DOHH2 (cell line): ENCODE data around the gene H2AZ2.
"Not testable (repeated sequence)": the region's sequence is repeated elsewhere in the genome, so short reads cannot be mapped to it uniquely, and the experiment has no call there.

Experiments used
- H3F3A ChIP-seq: fragments of 200-600 bp; sonication (generic), shearing (Covaris generic); 2 replicates; pipeline ENCODE4 v1.6.0; 2016; ENCODE audit warnings: antibody characterized with exemption, mild to moderate bottlenecking; ENCODE audit not compliant: control insufficient read depth, insufficient read depth
- H3K27ac ChIP-seq: fragments of 200-600 bp; sonication (generic); 2 replicates; pipeline ENCODE4 v1.5.1; 2014; ENCODE audit warnings: low read depth, mild to moderate bottlenecking, low read length, moderate library complexity
- H3K27me3 ChIP-seq: fragments of 200-600 bp; sonication (generic); 2 replicates; pipeline ENCODE4 v1.6.1; 2014; ENCODE audit warnings: mild to moderate bottlenecking, low read length, mixed read lengths; ENCODE audit not compliant: control insufficient read depth
- H3K36me3 ChIP-seq: fragments of 200-600 bp; sonication (generic); 2 replicates; pipeline ENCODE4 v1.6.1; 2014; ENCODE audit warnings: mild to moderate bottlenecking, low read length, moderate library complexity, mixed read lengths; ENCODE audit not compliant: control insufficient read depth
- H3K4me1 ChIP-seq: fragments of 200-600 bp; sonication (generic); 2 replicates; pipeline ENCODE4 v1.6.1; 2014; ENCODE audit warnings: mild to moderate bottlenecking, low read length, mixed read lengths; ENCODE audit not compliant: control insufficient read depth
- H3K4me2 ChIP-seq: fragments of 200-600 bp; sonication (generic); 2 replicates; pipeline ENCODE4 v1.6.0; 2014; ENCODE audit warnings: mild to moderate bottlenecking, low read length, moderate library complexity
- H3K4me3 ChIP-seq: fragments of 200-600 bp; sonication (generic); 2 replicates; pipeline ENCODE4 v1.5.1; 2014; ENCODE audit warnings: mild to moderate bottlenecking, low read length, mixed read lengths
- H3K79me2 ChIP-seq: fragments of 200-600 bp; sonication (generic); 2 replicates; pipeline ENCODE4 v1.6.1; 2014; ENCODE audit warnings: mild to moderate bottlenecking, low read length, mixed read lengths; ENCODE audit not compliant: control insufficient read depth
- H3K9me2 ChIP-seq: fragments of 200-600 bp; sonication (generic); replicated peaks from 2 replicates; pipeline ENCODE4 v1.6.1; 2014; ENCODE audit warnings: mild to moderate bottlenecking, low read length, mixed read lengths; ENCODE audit not compliant: control insufficient read depth
- H3K9me3 ChIP-seq: fragments of 200-600 bp; sonication (generic); 2 replicates; pipeline ENCODE4 v1.6.1; 2014; ENCODE audit warnings: antibody characterized with exemption, low read length, mixed read lengths; ENCODE audit not compliant: control insufficient read depth, insufficient read depth
- H4K20me1 ChIP-seq: fragments of 200-600 bp; sonication (generic); 2 replicates; pipeline ENCODE4 v1.6.0; 2014; ENCODE audit warnings: low read depth, mild to moderate bottlenecking, antibody characterized with exemption, low read length, moderate library complexity; ENCODE audit not compliant: control insufficient read depth, insufficient read depth
- EZH2phosphoT487 ChIP-seq: fragments of 200-600 bp; sonication (generic); IDR thresholded peaks from 2 replicates; pipeline ENCODE4 v1.6.1; 2017; ENCODE audit warnings: borderline replicate concordance, mild to moderate bottlenecking, antibody characterized with exemption, low read length, moderate library complexity, mixed read lengths
- TF ChIP-seq, protein P1 (sequence below): fragments of 200-600 bp; sonication (generic); IDR thresholded peaks from one replicate; pipeline ENCODE4 v1.5.1; 2014; ENCODE audit warnings: antibody characterized with exemption, mild to moderate bottlenecking, low read depth, low read length; ENCODE audit not compliant: poor library complexity, severe bottlenecking

The H2AZ2 gene

DNA sequence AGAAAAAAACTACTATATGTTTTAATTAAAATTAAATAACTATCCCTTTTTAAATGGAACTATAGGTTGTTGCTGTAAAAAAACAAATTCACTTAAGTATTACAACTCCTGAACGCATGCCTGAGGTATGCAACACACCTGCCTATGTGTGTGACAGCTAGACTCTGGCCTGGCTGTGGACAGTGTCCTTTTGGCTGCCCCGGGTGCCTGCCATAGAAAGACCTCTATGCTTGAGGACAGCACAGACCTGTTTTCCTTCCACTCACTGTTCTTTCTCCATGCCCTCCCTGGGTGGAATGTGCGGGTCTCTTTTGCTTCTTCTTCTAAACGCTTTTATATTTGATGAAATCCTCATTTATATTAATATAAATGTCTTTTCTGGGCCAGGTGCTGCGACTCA, 57.9 kb downstream of the H2AZ2 start:
- Histone ChIP-seq H3K27me3 (no peaks in the 10 kb centered on the region), H3K4me2 (no peak overlapping the region), H4K20me1 (no peaks in the 10 kb centered on the region), H3K27ac (no peak overlapping the region), H3K36me3 (no peaks in the 10 kb centered on the region), H3K79me2 (peaks cover 3% of the 10 kb centered on the region; the same call in 1 of the 2 replicates), H3K9me3 (no peaks in the 10 kb centered on the region), H3K4me3 (no peak overlapping the region), H3F3A (peaks cover 23% of the 10 kb centered on the region), H3K9me2 (no peaks in the 10 kb centered on the region), H3K4me1 (peaks cover 9% of the 10 kb centered on the region)
- TF ChIP-seq EZH2phosphoT487 = no peak
- TF ChIP-seq, protein P1, sequence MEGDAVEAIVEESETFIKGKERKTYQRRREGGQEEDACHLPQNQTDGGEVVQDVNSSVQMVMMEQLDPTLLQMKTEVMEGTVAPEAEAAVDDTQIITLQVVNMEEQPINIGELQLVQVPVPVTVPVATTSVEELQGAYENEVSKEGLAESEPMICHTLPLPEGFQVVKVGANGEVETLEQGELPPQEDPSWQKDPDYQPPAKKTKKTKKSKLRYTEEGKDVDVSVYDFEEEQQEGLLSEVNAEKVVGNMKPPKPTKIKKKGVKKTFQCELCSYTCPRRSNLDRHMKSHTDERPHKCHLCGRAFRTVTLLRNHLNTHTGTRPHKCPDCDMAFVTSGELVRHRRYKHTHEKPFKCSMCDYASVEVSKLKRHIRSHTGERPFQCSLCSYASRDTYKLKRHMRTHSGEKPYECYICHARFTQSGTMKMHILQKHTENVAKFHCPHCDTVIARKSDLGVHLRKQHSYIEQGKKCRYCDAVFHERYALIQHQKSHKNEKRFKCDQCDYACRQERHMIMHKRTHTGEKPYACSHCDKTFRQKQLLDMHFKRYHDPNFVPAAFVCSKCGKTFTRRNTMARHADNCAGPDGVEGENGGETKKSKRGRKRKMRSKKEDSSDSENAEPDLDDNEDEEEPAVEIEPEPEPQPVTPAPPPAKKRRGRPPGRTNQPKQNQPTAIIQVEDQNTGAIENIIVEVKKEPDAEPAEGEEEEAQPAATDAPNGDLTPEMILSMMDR = no peak

DNA sequence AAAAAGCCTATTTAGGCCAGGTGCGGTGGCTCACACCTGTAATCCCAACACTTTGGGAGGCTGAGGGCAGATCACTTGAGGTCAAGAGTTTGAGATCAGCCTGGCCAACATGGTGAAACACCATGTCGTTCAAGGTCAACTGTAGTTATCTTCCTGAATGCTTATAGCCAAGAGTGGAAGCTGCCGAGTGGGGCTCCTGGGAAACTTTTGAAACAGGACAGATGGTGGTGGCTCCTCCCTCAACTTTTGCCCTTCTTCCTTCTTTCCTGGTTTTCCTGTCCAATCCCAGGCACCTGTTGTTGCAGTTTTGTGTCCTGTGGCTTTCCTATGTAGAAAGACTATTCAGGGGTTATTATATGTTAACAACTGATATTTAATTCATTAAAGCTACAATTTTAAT, 60.1 kb downstream of the H2AZ2 start:
- H3K79me2 ChIP-seq = no peaks in the 10 kb centered on the region
- H3K27me3 ChIP-seq = no peaks in the 10 kb centered on the region
- H3K4me2 ChIP-seq = no peak overlapping the region
- H3K27ac ChIP-seq = no peak overlapping the region
- H3K9me2 ChIP-seq = no peaks in the 10 kb centered on the region
- H3F3A ChIP-seq = peaks cover 13% of the 10 kb centered on the region
- peaks cover 3% of the 10 kb centered on the region; the same call in 1 of the 2 replicates for H3K9me3 ChIP-seq
- H3K4me3 ChIP-seq = no peak overlapping the region
- H3K4me1 ChIP-seq = peaks cover 9% of the 10 kb centered on the region
- H4K20me1 ChIP-seq = no peaks in the 10 kb centered on the region
- no peaks in the 10 kb centered on the region for H3K36me3 ChIP-seq
- no peak for TF ChIP-seq EZH2phosphoT487
- TF ChIP-seq, protein P1 = no peak

DNA sequence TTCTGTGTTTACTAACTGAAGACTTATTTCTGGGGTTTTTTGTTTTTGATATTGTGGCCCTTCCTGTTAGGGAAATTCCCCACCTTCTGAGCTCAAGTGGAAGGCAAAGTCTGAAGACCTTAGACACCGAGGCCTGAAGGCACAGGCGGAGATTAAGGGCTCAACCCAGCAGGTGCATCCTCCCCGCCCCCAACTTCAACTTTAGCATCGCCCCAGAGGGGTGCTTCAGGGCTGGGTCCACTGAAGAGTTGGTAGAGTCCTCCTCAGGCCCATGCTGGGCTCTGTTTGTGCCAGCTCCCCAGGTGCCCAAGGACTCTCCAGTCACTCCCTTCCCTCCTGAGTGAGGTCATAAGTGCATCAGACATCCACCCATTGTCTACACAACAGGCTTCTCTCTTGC, 60.8 kb downstream of the H2AZ2 start:
- Histone ChIP-seq H3K79me2 (no peaks in the 10 kb centered on the region), H3K4me1 (peaks cover 9% of the 10 kb centered on the region), H4K20me1 (no peaks in the 10 kb centered on the region), H3K4me3 (no peak overlapping the region), H3K27me3 (no peaks in the 10 kb centered on the region), H3K36me3 (no peaks in the 10 kb centered on the region), H3F3A (peaks cover 13% of the 10 kb centered on the region), H3K4me2 (peak overlapping the region; percentile 28), H3K9me3 (peaks cover 3% of the 10 kb centered on the region; the same call in 1 of the 2 replicates), H3K9me2 (no peaks in the 10 kb centered on the region), H3K27ac (no peak overlapping the region)
- TF ChIP-seq, protein P1 = no peak
- no peak for TF ChIP-seq EZH2phosphoT487

DNA sequence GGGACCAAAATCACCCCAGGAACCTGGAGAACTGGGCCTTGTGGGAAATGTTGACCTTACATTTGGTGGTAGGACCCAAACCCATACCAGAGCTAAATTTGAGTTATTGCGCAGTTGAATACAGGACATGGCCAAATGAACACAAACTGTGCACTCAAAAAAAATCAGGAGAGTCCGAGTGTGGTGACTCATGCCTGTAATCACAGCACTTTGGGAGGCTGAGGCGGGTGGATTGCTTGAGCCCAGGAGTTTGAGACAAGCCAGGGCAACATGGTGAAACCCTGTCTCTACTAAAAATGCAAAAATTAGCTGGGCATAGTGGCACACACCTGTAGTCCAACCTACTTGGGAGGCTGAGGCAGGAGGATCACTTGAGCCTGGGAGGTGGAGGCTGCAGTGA, 62.7 kb downstream of the H2AZ2 start:
- not testable (repeated sequence) for H3K4me3 ChIP-seq, H3K27ac ChIP-seq, H3K27me3 ChIP-seq, H4K20me1 ChIP-seq, H3K79me2 ChIP-seq, H3K4me2 ChIP-seq, H3K36me3 ChIP-seq, H3K9me2 ChIP-seq, H3K9me3 ChIP-seq, H3K4me1 ChIP-seq, H3F3A ChIP-seq
